Pancreas (tissue), 10 donors: ENCODE data around the gene FAM53C. TPM values are rescaled to one million over a fixed set of nuclear protein-coding genes. Genes with fewer than 3 reads are reported as not detected.

Experiments
- ATAC-seq, 4 donors: fragments of 200-7000 bp; cut with Tn5 transposase; one replicate each; pipeline versions ENCODE4 v1.8.0 to v1.9.1; 2020; ENCODE audit warnings: mild to moderate bottlenecking in 4 of 4, moderate library complexity in 4 of 4
- DNase-seq, 6 donors: peaks; one replicate each; pipeline ENCODE4 v3.0.0-alpha.2; 2020
- FAIRE-seq: peaks from 2 replicates; lab custom pipeline; 2012; peaks lifted over from hg19 to GRCh38; lab: Jason Lieb, UNC
- H3K27ac ChIP-seq, 4 donors: fragments of 200-600 bp; sonication (generic); 1 replicate in 3 of 4; 2 replicates in 1 of 4; pipeline versions ENCODE4 v1.5.0 to v1.8.0; 2020
- H3K27me3 ChIP-seq, 4 donors: fragments of 200-600 bp; one replicate each; pipeline ENCODE4 v1.8.0; 2021
- H3K36me3 ChIP-seq, 3 donors: fragments of 200-600 bp; sonication (generic) in 1 of 3; one replicate each; pipeline versions ENCODE4 v1.5.0 to v1.8.0; 2020 to 2021
- H3K4me1 ChIP-seq, 3 donors: fragments of 200-600 bp; one replicate each; pipeline ENCODE4 v1.8.0; 2021
- H3K4me3 ChIP-seq, 4 donors: fragments of 200-600 bp; sonication (generic) in 2 of 4; one replicate each; pipeline versions ENCODE4 v1.5.0 to v1.8.0; 2020 to 2021
- H3K9me3 ChIP-seq, 4 donors: fragments of 200-600 bp; one replicate each; pipeline ENCODE4 v1.8.0; 2021
- WGBS, 2 donors: extraction: QIAGEN DNeasy Blood & Tissue Kit; methylation state at CpG; one replicate each; pipeline ENCODE4 v1.1.7; 2013; 5-methylcytosine and 5-hydroxymethylcytosine counted together
- intact Hi-C, 3 donors: fragments of 100-400 bp; cut with DNase I; formaldehyde crosslinking; loops; one replicate each; pipeline versions ENCODE4 v1.11.1 to v1.14.2; 2022
- polyA plus RNA-seq, 2 donors: library from polyadenylated mRNA; stranded (reverse); fragments of 200-250 nt; gene quantifications; one replicate each; pipeline ENCODE4 v1.2.3, GENCODE V29; 2013
- total RNA-seq, 6 donors: library from RNA; stranded (reverse); fragmentation: NEBNext Ultra II Directional in 4 of 6; extraction: Animal tissue kit (Norgen Biotek cat#: 25700) in 4 of 6; gene quantifications; one replicate each; pipeline versions ENCODE4 v1.2.1 to v1.2.4, GENCODE V29; 2021 to 2023
- TF ChIP-seq, protein P1 (sequence below), 4 donors: fragments of 200-600 bp; sonication (generic) in 3 of 4; IDR thresholded peaks; one replicate each; pipeline versions ENCODE4 v1.5.0 to v1.8.0; 2021; ENCODE audit warnings: antibody characterized with exemption in 4 of 4
- donor health status: healthy with polysubstance abuse.
- donor health status: DM: no; HTN: no; CAD: no; lungs with moderate emphysema.
- donor health status: DM: no; HTN: no; CAD: no.
- donor health status: control.
- donor health status: control.
- donor health status: Bipolar disorder and iron deficiency.
- donor health status: DM: yes; HTN: yes; CAD: no.
- donor health status: DM: no; HTN: no; CAD: no.
- donor health status: DM: no; HTN: no; CAD: no.
- donor health status: DM: yes; HTN: yes; CAD: no.

The FAM53C gene
- total and polyA plus RNA-seq, 8 donors, result 13.0 to 18.9 (median 16.3) TPM

GRCh38 chr5:138369706-138370105 is 31.6 kb downstream of the FAM53C start:
- 60 to 91% methylated on average over 2 of the region's 2 CpGs for WGBS, 2 donors

GRCh38 chr5:138370537-138370936 is 32.5 kb downstream of the FAM53C start:
- Histone ChIP-seq H3K36me3 (peaks cover 0 to 26% (median 0%) of the 10 kb centered on the region in 3 donors), H3K4me1 (peaks cover 0 to 11% (median 7%) of the 10 kb centered on the region in 3 donors), H3K27ac (no peak overlapping the region), H3K9me3 (no peaks in the 10 kb centered on the region), H3K27me3 (no peaks in the 10 kb centered on the region), H3K4me3 (no peak overlapping the region)
- TF ChIP-seq, protein P1, sequence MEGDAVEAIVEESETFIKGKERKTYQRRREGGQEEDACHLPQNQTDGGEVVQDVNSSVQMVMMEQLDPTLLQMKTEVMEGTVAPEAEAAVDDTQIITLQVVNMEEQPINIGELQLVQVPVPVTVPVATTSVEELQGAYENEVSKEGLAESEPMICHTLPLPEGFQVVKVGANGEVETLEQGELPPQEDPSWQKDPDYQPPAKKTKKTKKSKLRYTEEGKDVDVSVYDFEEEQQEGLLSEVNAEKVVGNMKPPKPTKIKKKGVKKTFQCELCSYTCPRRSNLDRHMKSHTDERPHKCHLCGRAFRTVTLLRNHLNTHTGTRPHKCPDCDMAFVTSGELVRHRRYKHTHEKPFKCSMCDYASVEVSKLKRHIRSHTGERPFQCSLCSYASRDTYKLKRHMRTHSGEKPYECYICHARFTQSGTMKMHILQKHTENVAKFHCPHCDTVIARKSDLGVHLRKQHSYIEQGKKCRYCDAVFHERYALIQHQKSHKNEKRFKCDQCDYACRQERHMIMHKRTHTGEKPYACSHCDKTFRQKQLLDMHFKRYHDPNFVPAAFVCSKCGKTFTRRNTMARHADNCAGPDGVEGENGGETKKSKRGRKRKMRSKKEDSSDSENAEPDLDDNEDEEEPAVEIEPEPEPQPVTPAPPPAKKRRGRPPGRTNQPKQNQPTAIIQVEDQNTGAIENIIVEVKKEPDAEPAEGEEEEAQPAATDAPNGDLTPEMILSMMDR (IDR thresholded peaks at IDR 0.05), result no peak
- DNase-seq (no peak), ATAC-seq (no peak), FAIRE-seq (no peak)
- intact Hi-C loops, result no loop called here
- WGBS, 2 donors, result 90 to 95% methylated on average over 3 of the region's 3 CpGs

More at GRCh38 chr5:138369706-138370105, 31.6 kb downstream of the FAM53C start:
- DNase-seq (no peak), FAIRE-seq (no peak), ATAC-seq (peak in 2 of 4 donors; percentile 60 to 76)
- intact Hi-C loops, result no loop called here
- Histone ChIP-seq H3K4me3 (no peak overlapping the region), H3K27me3 (no peaks in the 10 kb centered on the region), H3K27ac (peak overlapping the region in 1 of 4 donors; percentile 17), H3K4me1 (peaks cover 0 to 11% (median 7%) of the 10 kb centered on the region in 3 donors), H3K9me3 (no peaks in the 10 kb centered on the region), H3K36me3 (peaks cover 0 to 18% (median 0%) of the 10 kb centered on the region in 3 donors)
- TF ChIP-seq, protein P1 (IDR thresholded peaks at IDR 0.05), result no peak

- Histone ChIP-seq H3K27me3 (no peaks in the 10 kb centered on the region), H3K36me3 (peaks cover 0 to 35% (median 7%) of the 10 kb centered on the region in 3 donors), H3K4me3 (no peak overlapping the region), H3K27ac (no peak overlapping the region), H3K9me3 (no peaks in the 10 kb centered on the region), H3K4me1 (peaks cover 0 to 10% (median 7%) of the 10 kb centered on the region in 3 donors)
- FAIRE-seq, result no peak
- intact Hi-C loops, result no loop called here
- TF ChIP-seq, protein P1 (IDR thresholded peaks at IDR 0.05), result no peak
- no peak for ATAC-seq
- 86 to 90% methylated on average over 2 of the region's 2 CpGs for WGBS, 2 donors
- no peak for DNase-seq
These were observed 33.4 kb downstream of the FAM53C start for GRCh38 chr5:138371454-138371853.

DNA sequence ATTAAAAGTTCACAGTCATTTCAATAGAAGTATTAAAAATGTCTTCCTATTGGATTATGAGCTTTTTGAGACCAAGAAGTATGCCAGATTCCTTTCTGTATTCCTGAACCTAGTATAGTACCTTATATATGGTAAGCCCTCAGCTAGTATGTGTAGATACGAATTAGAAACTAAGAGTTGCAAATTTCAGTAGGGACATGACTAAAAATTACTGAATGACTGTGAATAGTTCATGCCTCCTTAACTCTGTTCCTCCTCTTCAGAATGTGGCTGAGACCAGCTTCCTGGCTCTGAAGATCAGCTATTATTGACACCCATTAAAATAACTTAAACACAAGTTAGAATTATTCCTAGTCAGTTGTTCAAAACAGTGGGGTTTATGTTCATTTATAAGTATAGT is 34.2 kb downstream of the FAM53C start:
- H3K27ac ChIP-seq, result no peak overlapping the region
- H3K9me3 ChIP-seq, result no peaks in the 10 kb centered on the region
- no peak overlapping the region for H3K4me3 ChIP-seq
- DNase-seq, result no peak
- peaks cover 0 to 41% (median 13%) of the 10 kb centered on the region in 3 donors for H3K36me3 ChIP-seq
- intact Hi-C loops, result no loop called here
- H3K4me1 ChIP-seq, result peaks cover 0 to 4% (median 2%) of the 10 kb centered on the region in 3 donors
- TF ChIP-seq, protein P1 (IDR thresholded peaks at IDR 0.05), result no peak
- ATAC-seq, result no peak
- 70 to 74% methylated on average over 1 of the region's 1 CpG for WGBS, 2 donors
- FAIRE-seq, result no peak
- no peaks in the 10 kb centered on the region for H3K27me3 ChIP-seq

DNA sequence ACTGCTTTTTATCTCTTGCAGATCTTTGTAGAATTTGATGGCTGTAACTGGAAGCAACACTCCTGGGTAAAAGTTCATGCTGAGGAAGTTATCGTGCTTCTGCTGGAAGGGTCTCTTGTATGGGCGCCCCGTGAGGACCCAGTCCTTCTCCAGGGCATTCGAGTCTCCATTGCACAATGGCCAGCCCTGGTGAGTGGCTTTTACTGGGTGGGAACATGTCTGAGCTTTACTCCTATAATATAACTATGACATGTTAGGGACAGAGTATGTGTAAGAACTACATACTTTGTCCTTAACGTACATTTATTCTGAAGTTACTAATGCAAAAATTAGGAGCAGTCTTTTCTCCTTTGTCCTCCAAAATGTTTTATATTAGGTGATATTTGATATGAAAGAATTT is 34.6 kb downstream of the FAM53C start:
- Histone ChIP-seq H3K36me3 (peaks cover 0 to 45% (median 13%) of the 10 kb centered on the region in 3 donors), H3K27me3 (no peaks in the 10 kb centered on the region), H3K27ac (no peak overlapping the region), H3K4me3 (no peak overlapping the region), H3K4me1 (no peaks in the 10 kb centered on the region), H3K9me3 (no peaks in the 10 kb centered on the region)
- TF ChIP-seq, protein P1 (IDR thresholded peaks at IDR 0.05), result no peak
- intact Hi-C loops, result no loop called here
- DNase-seq (no peak), FAIRE-seq (no peak), ATAC-seq (no peak)
- WGBS, 2 donors, result 66 to 75% methylated on average over 5 of the region's 5 CpGs
